HCT116 (cell line): ENCODE data around the gene BRSK2.

Source experiments
- CEBPB ChIP-seq: IDR thresholded peaks from 2 replicates; pipeline ENCODE4 v1.6.1; 2012; ENCODE audit warnings: low read depth
- EGR1 ChIP-seq: IDR thresholded peaks from 2 replicates; pipeline ENCODE4 v1.6.1; 2012; ENCODE audit warnings: low read depth
- EZH2 ChIP-seq: fragments of 200-600 bp; sonication (generic); IDR thresholded peaks from 2 replicates; pipeline ENCODE4 v1.6.1; 2017; ENCODE audit warnings: antibody characterized with exemption, mixed run types
- POLR2AphosphoS5 ChIP-seq: IDR thresholded peaks from 2 replicates; pipeline ENCODE4 v1.6.1; 2011; ENCODE audit warnings: mild to moderate bottlenecking, low read depth, low read length, moderate library complexity
- RAD21 ChIP-seq: IDR thresholded peaks from 2 replicates; pipeline ENCODE4 v1.6.1; 2012; ENCODE audit warnings: low read depth, mild to moderate bottlenecking
- SIN3A ChIP-seq: IDR thresholded peaks from 2 replicates; pipeline ENCODE4 v1.6.1; 2012; ENCODE audit warnings: low read depth
- SRF ChIP-seq: IDR thresholded peaks from 2 replicates; pipeline ENCODE4 v1.6.1; 2012; ENCODE audit warnings: low read depth
- TF ChIP-seq, protein P1 (sequence below): IDR thresholded peaks from 2 replicates; pipeline ENCODE4 v1.6.1; 2012; ENCODE audit warnings: low read depth
- TF ChIP-seq, protein P2 (sequence below): IDR thresholded peaks from 2 replicates; pipeline ENCODE4 v1.6.1; 2011; ENCODE audit warnings: mild to moderate bottlenecking, low read length, moderate library complexity; ENCODE audit not compliant: insufficient replicate concordance; ENCODE audit errors: extremely low read depth

DNA sequence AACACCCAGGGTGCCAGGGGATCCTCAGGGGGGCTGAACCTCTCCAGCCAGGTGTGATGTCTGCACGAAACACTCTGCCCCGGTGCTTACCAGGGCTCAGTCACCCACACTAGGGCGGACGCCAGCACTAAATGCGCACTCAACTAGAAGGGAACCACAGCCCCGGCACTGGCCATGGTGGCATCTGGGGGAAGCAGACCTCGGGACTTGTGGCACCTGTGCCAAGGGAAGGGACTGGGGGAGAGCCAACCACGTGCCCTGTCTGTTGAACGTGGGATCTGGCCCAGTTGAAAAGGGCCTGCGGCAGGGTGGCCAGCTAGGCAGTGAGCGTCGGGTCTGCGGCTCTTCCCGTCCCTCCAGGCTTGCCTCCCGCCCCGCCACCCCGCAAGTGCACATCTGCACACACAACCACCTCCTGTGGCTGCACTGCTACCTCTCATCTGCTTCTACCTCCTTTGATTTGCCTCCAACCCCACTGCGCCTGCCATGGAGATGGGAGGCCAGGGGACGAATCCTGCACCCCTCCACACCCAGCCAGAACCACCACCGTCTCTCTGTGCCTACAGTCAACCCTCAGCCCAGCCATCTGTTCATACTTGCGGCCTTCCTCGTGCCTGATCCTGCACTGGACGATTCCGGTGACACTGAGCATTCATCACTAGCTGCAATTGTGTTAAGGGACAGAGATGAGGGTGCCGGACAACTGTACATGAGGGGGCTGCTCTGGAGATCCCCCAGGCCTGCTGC is 111.9 kb downstream of the BRSK2 start:
- no peak for TF ChIP-seq POLR2AphosphoS5
- TF ChIP-seq, protein P1, sequence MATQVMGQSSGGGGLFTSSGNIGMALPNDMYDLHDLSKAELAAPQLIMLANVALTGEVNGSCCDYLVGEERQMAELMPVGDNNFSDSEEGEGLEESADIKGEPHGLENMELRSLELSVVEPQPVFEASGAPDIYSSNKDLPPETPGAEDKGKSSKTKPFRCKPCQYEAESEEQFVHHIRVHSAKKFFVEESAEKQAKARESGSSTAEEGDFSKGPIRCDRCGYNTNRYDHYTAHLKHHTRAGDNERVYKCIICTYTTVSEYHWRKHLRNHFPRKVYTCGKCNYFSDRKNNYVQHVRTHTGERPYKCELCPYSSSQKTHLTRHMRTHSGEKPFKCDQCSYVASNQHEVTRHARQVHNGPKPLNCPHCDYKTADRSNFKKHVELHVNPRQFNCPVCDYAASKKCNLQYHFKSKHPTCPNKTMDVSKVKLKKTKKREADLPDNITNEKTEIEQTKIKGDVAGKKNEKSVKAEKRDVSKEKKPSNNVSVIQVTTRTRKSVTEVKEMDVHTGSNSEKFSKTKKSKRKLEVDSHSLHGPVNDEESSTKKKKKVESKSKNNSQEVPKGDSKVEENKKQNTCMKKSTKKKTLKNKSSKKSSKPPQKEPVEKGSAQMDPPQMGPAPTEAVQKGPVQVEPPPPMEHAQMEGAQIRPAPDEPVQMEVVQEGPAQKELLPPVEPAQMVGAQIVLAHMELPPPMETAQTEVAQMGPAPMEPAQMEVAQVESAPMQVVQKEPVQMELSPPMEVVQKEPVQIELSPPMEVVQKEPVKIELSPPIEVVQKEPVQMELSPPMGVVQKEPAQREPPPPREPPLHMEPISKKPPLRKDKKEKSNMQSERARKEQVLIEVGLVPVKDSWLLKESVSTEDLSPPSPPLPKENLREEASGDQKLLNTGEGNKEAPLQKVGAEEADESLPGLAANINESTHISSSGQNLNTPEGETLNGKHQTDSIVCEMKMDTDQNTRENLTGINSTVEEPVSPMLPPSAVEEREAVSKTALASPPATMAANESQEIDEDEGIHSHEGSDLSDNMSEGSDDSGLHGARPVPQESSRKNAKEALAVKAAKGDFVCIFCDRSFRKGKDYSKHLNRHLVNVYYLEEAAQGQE: no peak
- no peak for TF ChIP-seq EZH2
- TF ChIP-seq RAD21: no peak
- TF ChIP-seq SIN3A: no peak
- no peak for TF ChIP-seq SRF
- TF ChIP-seq, protein P2, sequence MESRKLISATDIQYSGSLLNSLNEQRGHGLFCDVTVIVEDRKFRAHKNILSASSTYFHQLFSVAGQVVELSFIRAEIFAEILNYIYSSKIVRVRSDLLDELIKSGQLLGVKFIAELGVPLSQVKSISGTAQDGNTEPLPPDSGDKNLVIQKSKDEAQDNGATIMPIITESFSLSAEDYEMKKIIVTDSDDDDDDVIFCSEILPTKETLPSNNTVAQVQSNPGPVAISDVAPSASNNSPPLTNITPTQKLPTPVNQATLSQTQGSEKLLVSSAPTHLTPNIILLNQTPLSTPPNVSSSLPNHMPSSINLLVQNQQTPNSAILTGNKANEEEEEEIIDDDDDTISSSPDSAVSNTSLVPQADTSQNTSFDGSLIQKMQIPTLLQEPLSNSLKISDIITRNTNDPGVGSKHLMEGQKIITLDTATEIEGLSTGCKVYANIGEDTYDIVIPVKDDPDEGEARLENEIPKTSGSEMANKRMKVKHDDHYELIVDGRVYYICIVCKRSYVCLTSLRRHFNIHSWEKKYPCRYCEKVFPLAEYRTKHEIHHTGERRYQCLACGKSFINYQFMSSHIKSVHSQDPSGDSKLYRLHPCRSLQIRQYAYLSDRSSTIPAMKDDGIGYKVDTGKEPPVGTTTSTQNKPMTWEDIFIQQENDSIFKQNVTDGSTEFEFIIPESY: no peak
- no peak for TF ChIP-seq CEBPB
- TF ChIP-seq EGR1: no peak
